AG10803 (cell line): Measurements from ENCODE around the gene FOXJ1.

ENCODE experiments used
- DNase-seq: peaks from one replicate; pipeline ENCODE4 v3.0.0; 2010; ENCODE audit warnings: low read depth
- H3K4me3 ChIP-seq: 2 replicates; pipeline ENCODE4 v1.5.1; 2011; ENCODE audit warnings: mild to moderate bottlenecking, low read length, control low read depth
- TF ChIP-seq, protein P1 (sequence below): conservative IDR thresholded peaks from 2 replicates; pipeline ENCODE4 v1.5.1; 2011; ENCODE audit warnings: mild to moderate bottlenecking, low read length, control low read depth, inconsistent platforms

Gene FOXJ1

DNA sequence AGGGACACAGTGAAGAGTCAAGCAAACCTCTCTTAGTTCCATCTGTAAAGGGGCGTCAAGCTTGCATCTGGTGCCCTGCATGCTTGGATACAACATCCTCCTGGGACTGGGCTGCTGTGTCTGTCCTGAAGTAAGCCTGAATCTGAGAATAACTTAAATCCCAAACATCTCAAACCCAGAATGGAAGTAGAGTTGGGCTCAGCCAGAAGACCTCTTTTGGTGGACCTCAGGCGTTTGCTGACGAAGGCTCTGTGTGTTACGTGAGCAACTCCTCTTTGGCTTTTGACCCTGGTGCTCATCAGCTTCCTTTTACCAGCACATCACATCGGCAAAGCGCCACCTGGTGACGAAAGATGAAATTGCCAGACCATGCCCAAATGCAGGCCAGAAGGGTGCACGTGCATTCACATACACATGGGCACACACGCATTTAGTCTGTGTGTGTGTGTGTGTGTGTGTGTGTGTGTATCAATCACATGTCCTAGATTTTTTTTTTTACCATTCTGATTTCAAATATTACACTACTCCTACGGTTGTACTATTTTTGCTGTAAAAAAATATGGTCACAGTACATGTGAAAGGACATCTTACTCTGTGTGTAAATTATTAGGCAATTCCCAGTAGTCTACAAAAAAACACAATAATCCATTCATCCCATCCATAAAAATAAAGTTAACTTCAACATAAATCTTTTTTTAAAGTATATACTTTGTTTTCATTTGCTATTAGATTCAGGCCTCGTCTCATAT lies 41.1 kb upstream of the FOXJ1 start:
- TF ChIP-seq, protein P1, sequence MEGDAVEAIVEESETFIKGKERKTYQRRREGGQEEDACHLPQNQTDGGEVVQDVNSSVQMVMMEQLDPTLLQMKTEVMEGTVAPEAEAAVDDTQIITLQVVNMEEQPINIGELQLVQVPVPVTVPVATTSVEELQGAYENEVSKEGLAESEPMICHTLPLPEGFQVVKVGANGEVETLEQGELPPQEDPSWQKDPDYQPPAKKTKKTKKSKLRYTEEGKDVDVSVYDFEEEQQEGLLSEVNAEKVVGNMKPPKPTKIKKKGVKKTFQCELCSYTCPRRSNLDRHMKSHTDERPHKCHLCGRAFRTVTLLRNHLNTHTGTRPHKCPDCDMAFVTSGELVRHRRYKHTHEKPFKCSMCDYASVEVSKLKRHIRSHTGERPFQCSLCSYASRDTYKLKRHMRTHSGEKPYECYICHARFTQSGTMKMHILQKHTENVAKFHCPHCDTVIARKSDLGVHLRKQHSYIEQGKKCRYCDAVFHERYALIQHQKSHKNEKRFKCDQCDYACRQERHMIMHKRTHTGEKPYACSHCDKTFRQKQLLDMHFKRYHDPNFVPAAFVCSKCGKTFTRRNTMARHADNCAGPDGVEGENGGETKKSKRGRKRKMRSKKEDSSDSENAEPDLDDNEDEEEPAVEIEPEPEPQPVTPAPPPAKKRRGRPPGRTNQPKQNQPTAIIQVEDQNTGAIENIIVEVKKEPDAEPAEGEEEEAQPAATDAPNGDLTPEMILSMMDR, result peak; percentile 85
- peak; percentile 85 for DNase-seq
- H3K4me3 ChIP-seq, result no peak overlapping the region

DNA sequence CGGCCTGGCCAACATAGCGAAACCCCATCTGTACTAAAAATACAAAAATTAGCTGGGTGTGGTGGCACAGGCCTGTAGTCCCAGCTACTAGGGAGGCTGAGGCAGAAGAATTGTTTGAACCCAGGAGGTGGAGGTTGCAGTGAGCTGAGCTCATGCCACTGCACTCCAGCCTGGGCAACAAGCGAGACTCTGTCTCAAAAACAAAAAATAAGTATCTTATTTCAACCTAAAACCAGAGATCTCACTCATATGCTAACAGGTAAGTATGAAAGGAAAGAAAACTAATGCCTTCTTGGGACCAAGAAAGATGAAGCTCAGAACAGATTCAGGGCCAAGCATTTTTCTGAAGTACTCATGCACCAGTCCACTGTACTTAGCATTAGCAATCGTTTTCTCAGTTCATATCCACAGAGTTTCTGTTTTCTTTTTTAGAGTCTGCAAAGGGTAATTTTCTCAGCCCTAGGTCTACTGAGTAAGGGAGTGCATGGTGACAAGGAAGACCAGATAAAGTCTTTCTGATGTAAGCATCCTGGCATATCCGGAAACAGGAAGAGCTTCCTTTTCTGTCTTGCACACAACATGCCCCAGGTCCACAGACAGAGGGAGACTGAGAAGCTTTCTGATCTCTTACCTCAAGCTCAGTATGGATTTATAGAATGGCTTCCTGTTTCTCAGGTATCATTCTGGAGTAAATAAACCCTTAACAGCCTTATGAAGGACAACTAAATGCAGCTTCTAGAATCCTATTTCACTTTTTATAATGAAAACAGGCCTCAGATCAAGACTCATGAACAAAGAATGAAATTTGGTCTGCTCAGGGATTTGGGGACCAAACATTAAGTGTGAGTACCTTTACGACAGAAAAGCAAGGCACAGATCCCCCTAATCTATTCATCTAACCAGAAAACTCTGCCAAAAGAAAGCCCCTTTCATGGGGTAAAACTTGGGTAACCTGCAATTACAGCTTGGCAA lies 38.7 kb upstream of the FOXJ1 start:
- DNase-seq, result peak; percentile 29
- TF ChIP-seq, protein P1, result no peak
- no peak overlapping the region for H3K4me3 ChIP-seq

DNA sequence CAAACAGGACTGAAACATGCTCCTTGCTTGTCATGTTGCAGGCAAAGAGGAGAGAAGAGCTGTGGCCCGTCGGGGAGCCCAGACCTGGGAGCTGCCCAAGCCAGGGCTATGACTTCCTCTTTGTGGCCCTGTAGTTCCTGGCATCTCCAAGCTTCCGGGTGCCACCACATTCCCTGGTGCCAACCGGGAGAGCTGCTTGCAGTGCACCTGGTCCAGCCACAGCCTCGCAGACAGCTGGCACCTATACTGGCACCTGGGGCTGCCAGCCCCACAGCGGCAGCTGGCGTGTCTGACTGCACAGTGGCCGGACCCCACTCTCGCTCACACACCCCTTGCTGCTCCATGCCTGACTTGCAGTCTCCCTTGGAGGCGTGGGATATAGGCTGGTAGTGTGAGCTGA lies 37.1 kb upstream of the FOXJ1 start:
- TF ChIP-seq, protein P1, result no peak
- DNase-seq, result no peak
- H3K4me3 ChIP-seq, result no peak overlapping the region

DNA sequence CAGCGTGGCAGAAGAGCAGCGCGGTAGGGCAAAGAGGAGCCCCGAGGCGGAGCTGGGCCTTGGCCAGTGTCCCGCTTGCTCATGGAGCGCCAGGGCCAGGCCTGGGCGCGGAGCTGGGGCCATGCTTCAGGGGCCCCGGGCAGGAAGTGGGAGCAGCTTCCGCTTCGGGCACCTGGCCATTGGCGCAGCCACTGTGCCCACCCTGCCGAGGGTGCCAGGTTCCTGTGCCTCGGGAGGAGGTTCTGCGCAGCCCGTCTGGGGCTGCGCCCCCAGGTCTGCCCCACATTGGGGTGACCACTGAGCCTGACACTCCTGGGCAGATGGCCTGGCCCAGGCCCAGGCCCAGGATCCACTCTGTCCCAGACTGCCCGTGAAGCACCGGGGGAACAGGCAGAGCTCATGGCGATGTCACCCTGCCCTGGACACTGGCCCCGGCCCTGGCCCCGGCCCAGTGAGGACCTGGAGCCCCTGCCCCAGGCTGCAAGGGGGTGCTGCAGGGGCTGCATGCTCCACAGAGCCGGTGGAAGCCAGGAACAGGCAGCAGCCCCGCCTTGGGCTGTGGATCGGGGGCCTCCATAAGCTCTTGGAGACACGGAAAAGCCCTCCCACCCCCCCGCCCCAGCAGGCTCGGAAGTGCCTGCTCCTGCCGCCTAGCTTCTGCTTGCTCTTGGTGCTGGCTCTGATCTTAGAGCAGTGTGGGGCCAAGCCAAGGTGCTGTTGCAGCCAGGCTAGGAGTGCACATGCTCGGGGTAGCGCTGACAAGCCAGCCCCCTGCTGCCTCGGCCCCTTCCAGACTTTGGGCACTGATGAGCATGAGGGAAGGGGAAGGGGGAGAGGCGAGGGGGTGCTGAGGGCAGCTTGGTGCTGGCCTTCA lies 35.9 kb upstream of the FOXJ1 start:
- H3K4me3 ChIP-seq, result no peak overlapping the region
- DNase-seq, result no peak
- TF ChIP-seq, protein P1, result no peak

DNA sequence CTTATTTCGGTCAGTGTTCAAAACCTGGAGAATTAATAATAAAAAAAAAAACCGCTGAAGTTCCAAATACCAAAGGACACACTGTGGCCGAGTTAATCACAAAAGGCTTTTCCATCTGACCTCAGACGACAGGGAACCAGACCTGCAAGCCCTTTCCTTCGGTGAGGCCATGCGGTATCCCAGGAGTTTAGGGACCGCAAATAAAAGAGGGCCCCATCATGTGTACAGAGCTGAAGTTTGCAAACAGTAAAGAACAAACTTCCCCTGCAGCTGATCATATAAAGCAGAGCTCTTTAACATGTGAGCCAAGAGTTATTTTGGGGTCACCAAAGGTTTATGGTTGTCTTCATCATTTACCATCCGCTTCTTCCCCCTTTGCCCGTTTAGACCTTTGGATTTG lies 33.0 kb upstream of the FOXJ1 start:
- H3K4me3 ChIP-seq, result no peak overlapping the region
- TF ChIP-seq, protein P1, result no peak
- DNase-seq, result no peak

DNA sequence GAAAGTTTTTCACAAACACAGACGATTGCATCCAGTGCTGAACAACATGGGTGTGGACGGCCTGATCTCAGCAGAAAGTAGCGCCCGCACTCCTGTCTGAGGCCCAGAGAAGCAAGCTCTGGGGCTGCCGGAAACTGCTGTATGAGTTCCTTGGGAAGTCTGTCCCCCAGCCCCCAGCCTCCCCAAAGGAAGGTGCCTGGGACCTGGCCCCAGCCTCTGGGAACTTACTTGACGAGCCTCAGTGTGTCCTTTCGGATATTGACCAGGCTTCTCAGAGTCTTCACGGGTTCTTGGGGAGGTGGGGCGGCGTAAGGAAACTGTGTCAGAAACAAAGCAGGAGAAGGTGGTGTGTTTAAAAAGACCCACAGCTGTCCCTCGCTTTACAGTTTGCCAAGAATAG lies 32.4 kb upstream of the FOXJ1 start:
- DNase-seq, result no peak
- TF ChIP-seq, protein P1, result no peak
- H3K4me3 ChIP-seq, result no peak overlapping the region
